Stimulated activated naive B cell treated with anti-CD40 and anti-IgM and Interleukin-4, amounts not matched to agents 10 μg/mL and 1 μg/mL and 100 μg/mL, for 72 hours (primary cell): ENCODE results near the gene CPNE1.
"Not testable (repeated sequence)": the region's sequence is repeated elsewhere in the genome, so short reads cannot be mapped to it uniquely, and the experiment has no call there.

Experiments used
- ATAC-seq, 2 donors: fragments of 150-1000 bp; cut with Tn5 transposase; replicated peaks; 2 replicates each; pipeline ENCODE4 v1.10.0; 2021; ENCODE audit warnings: moderate library complexity in 1 of 2
- DNase-seq: peaks from one replicate; pipeline ENCODE4 v3.0.0; 2021
- H3K27ac Mint-ChIP-seq: one replicate; pipeline ENCODE4 v1.8.0; 2022; ENCODE audit warnings: mild to moderate bottlenecking, mixed read lengths
- H3K27me3 Mint-ChIP-seq, 2 donors: one replicate each; pipeline ENCODE4 v1.8.0; 2022; ENCODE audit warnings: mixed read lengths in 2 of 2
- H3K36me3 Mint-ChIP-seq, 2 donors: one replicate each; pipeline ENCODE4 v1.8.0; 2022; ENCODE audit warnings: mixed read lengths in 2 of 2, mild to moderate bottlenecking in 1 of 2
- H3K4me1 Mint-ChIP-seq, 2 donors: one replicate each; pipeline ENCODE4 v1.8.0; 2022; ENCODE audit warnings: mixed read lengths in 2 of 2, mild to moderate bottlenecking in 1 of 2
- H3K4me3 Mint-ChIP-seq, 2 donors: one replicate each; pipeline ENCODE4 v1.8.0; 2022; ENCODE audit warnings: mild to moderate bottlenecking in 2 of 2, mixed read lengths in 2 of 2, moderate library complexity in 1 of 2
- H3K9me3 Mint-ChIP-seq, 2 donors: one replicate each; pipeline ENCODE4 v1.8.0; 2022; ENCODE audit warnings: mixed read lengths in 2 of 2, mild to moderate bottlenecking in 1 of 2

CPNE1 gene

DNA sequence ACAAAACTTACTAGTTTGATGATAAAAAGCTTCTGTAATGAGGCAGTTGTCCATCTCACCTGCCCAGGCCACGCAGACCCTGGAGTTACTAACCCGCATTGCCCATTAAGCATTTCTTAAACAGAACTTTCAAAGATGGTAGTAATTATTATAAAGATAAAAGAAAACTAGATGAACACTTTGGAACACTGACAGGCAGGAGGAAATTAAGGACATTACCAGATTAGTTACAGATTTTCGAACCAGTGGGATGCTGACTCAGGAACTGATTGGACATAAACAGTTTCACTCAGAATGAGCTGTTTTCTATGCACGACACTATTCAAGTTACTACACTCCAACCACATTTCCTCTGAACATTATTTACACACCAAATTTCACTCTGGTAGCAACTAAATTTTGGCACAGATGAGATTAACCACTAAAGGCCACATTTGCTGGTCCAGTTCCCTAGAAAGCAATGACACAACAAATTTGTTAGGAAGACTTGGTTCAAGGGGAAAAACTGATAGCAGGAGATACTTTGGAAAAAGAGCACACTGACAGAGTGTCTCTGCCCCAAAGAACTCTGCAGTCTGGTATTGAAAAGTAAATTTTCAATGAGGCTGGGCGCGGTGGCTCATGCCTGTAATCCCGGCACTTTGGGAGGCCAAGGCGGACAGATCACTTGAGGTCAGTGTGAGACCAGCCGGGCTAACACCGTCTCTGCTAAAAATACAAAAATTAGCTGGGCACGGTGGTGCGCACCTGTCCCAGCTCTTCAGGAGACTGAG, 37.5 kb upstream of the CPNE1 start:
- no peak for DNase-seq
- Mint-ChIP-seq H3K9me3 (no peaks in the 10 kb centered on the region), H3K27ac (peak overlapping the region; percentile 79), H3K36me3 (peaks cover 29 to 56% of the 10 kb centered on the region in 2 donors), H3K4me3 (no peak overlapping the region), H3K27me3 (no peaks in the 10 kb centered on the region), H3K4me1 (peaks cover 22 to 32% of the 10 kb centered on the region in 2 donors)
- no peak for ATAC-seq

GRCh38 chr20:35700625-35701148, 36.0 kb upstream of the CPNE1 start:
- Mint-ChIP-seq H3K27ac (peak overlapping the region; percentile 100), H3K4me3 (peak overlapping the region; percentile 95 to 99), H3K9me3 (no peaks in the 10 kb centered on the region), H3K27me3 (no peaks in the 10 kb centered on the region), H3K4me1 (peaks cover 20 to 33% of the 10 kb centered on the region in 2 donors), H3K36me3 (peaks cover 31 to 59% of the 10 kb centered on the region in 2 donors)
- DNase-seq = no peak
- no peak for ATAC-seq

DNA sequence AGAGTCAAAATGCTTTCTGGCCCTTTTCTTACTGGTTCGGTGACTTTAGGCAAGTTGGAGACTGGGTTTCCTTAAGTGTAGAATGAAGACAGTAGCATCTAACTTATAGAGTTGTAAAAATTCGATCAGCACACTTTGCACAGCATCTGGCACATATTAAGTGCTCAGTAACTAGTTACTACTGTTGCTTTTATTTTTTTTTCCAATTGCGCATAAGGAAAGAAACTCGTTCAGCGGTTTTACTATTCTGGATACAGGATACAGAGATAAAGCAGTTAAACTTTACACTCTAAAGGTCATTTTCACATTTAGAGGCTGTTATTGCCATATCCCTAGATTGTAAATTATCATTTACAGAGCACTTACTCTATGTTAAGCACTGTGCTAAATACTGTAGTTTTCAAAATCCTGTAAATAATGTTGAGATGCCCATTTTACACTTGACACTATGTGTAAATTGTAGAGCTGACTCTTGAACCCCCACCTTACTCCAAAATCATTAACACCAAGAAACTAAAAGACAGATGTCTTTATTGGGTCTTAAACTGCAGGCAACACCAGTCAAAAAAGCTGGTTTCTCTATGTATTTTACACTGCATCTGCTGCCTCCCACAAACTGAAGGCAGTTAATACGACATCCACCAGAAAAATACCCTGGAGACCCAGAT, 35.4 kb upstream of the CPNE1 start:
- Mint-ChIP-seq H3K27me3 (no peaks in the 10 kb centered on the region), H3K36me3 (peaks cover 34 to 64% of the 10 kb centered on the region in 2 donors), H3K4me3 (peak overlapping the region; percentile 95 to 99), H3K9me3 (no peaks in the 10 kb centered on the region), H3K27ac (peak overlapping the region; percentile 100), H3K4me1 (peaks cover 22 to 33% of the 10 kb centered on the region in 2 donors)
- ATAC-seq = no peak
- no peak for DNase-seq

GRCh38 chr20:35699127-35699956, 34.6 kb upstream of the CPNE1 start, which contains the start of the genes NFS1 and ROMO1:
NFS1 (minus strand) TSS chr20:35699352; CDS start chr20:35699288, 64 bp downstream.
ROMO1 (plus strand) TSS chr20:35699405; CDS start chr20:35699633, 228 bp downstream.
- Mint-ChIP-seq H3K27me3 (no peaks in the 10 kb centered on the region), H3K36me3 (peaks cover 31 to 59% of the 10 kb centered on the region in 2 donors), H3K4me3 (peak within 1 kb of the TSS; percentile 95 to 99), H3K4me1 (peaks cover 22 to 33% of the 10 kb centered on the region in 2 donors), H3K27ac (peak within 1 kb of the TSS; percentile 100), H3K9me3 (no peaks in the 10 kb centered on the region)
- ATAC-seq (peak; percentile 91 to 93), DNase-seq (peak; percentile 79)

- H3K9me3 Mint-ChIP-seq = no peaks in the 10 kb centered on the region
- H3K27me3 Mint-ChIP-seq = no peaks in the 10 kb centered on the region
- peak overlapping the region; percentile 98 for H3K27ac Mint-ChIP-seq
- H3K4me3 Mint-ChIP-seq = peak overlapping the region; percentile 95 to 99
- H3K4me1 Mint-ChIP-seq = peaks cover 22 to 33% of the 10 kb centered on the region in 2 donors
- H3K36me3 Mint-ChIP-seq = peaks cover 23 to 51% of the 10 kb centered on the region in 2 donors
- peak; percentile 62 to 69 for ATAC-seq
- no peak for DNase-seq
Observed at GRCh38 chr20:35698298-35699126, 33.8 kb upstream of the CPNE1 start.

DNA sequence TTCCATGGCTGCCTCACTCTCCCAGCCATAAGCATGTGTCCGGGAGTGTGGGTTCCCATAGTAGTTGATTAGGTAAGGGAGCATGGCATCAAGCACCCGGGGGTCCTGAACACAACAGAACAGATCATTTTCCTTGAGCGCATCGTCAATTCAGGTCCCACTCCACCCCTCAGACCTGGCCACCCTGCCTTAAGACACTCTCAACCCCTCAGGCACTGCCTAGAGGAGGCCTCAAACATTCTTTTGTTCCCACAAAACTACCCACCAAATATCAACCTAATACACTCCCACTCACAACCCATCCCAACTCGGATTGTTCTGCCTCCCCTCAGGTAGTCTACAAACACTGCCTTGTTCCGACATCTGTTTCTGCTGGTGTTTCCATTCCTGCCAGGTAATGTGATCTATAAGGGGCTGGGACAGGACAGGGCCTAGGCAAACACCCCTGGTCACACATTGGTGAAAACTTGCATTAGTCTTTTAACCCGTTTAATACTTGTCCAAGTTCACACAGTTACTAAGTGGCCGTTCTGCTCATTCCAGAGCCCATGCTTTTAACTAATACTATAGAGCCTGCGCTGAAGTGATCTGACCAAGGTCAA, 33.1 kb upstream of the CPNE1 start:
- no peak for ATAC-seq
- Mint-ChIP-seq H3K27me3 (no peaks in the 10 kb centered on the region), H3K4me3 (peak overlapping the region; percentile 95 to 99), H3K27ac (peak overlapping the region; percentile 98), H3K4me1 (peaks cover 22 to 33% of the 10 kb centered on the region in 2 donors), H3K9me3 (no peaks in the 10 kb centered on the region), H3K36me3 (peaks cover 22 to 46% of the 10 kb centered on the region in 2 donors)
- no peak for DNase-seq

DNA sequence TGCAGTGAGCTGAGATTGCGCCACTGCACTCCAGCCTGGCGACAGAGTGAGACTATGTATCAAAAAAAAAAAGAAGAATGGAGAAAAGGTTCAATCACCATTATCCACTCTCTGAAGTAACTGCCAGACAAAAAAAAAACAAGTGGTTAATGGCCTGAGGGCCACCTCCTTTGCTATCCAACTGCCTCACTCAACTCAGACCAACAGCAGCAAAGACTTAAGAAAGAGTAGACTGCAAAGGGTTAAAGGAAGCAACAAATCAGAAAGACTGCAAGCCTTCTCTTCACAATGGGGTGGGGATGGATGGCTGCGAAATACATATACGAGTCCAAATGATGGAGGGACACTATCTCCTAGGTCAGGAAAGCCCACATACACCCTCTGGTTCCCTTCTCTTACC, 31.3 kb upstream of the CPNE1 start:
- H3K4me1 Mint-ChIP-seq = peaks cover 22 to 32% of the 10 kb centered on the region in 2 donors
- H3K27ac Mint-ChIP-seq = no peak overlapping the region
- no peak for ATAC-seq
- H3K4me3 Mint-ChIP-seq = no peak overlapping the region
- H3K9me3 Mint-ChIP-seq = no peaks in the 10 kb centered on the region
- H3K27me3 Mint-ChIP-seq = no peaks in the 10 kb centered on the region
- DNase-seq = no peak
- peaks cover 22 to 35% of the 10 kb centered on the region in 2 donors for H3K36me3 Mint-ChIP-seq

DNA sequence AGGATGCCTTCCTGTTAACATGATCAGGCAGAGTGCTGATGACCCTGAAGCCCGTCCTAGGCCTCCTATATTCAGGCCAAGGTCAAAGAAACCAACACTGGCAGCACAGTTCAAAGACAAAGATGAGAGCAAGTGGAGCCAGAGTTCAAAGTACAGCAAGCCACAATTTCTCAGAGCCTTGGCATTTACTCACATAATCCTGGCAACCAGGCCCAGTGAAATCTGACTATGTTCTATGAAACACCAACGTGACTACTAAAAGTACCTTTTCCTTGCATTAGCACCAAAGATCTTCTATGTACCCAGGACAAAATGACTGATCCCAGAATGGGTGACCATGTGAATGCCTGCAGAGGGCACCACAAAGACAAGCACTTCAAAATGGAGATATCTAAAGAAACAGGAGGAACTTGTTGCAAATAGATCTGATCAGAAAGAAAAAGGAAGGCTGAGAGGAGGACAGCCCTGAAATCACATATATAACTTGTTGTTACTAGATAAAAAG, 30.6 kb upstream of the CPNE1 start:
- peaks cover 27 to 39% of the 10 kb centered on the region in 2 donors for H3K36me3 Mint-ChIP-seq
- no peak overlapping the region for H3K27ac Mint-ChIP-seq
- no peak for DNase-seq
- H3K9me3 Mint-ChIP-seq = no peaks in the 10 kb centered on the region
- H3K27me3 Mint-ChIP-seq = no peaks in the 10 kb centered on the region
- H3K4me3 Mint-ChIP-seq = no peak overlapping the region
- ATAC-seq = no peak
- H3K4me1 Mint-ChIP-seq = peaks cover 19 to 25% of the 10 kb centered on the region in 2 donors

- peaks cover 35 to 36% of the 10 kb centered on the region in 2 donors for H3K36me3 Mint-ChIP-seq
- H3K4me1 Mint-ChIP-seq = peaks cover 6 to 9% of the 10 kb centered on the region in 2 donors
- H3K27me3 Mint-ChIP-seq = no peaks in the 10 kb centered on the region
- H3K4me3 Mint-ChIP-seq = no peak overlapping the region
- ATAC-seq (no peak), DNase-seq (no peak)
- H3K27ac Mint-ChIP-seq = peak overlapping the region; percentile 59
- H3K9me3 Mint-ChIP-seq = peaks cover 4% of the 10 kb centered on the region in 2 donors
Observed at GRCh38 chr20:35690265-35690664, 25.6 kb upstream of the CPNE1 start.

DNA sequence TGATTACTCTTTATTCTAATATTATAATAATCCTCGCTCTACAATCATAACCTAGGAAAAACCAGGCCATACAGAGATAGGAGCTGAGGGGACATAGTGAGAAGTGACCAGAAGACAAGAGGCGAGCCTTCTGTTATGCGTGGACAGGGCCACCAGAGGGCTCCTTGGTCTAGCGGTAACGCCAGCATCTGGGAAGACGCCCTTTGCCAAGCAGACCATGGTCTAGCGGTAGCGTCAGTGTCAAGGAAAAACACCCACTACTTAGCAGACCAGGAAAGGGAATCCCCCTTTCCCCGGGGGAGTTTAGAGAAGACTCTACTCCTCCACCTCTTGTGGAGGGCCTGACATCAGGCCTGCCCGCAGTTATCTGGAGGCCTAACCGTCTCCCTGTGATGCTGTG, 22.2 kb upstream of the CPNE1 start:
- H3K4me1 Mint-ChIP-seq = not testable (repeated sequence)

DNA sequence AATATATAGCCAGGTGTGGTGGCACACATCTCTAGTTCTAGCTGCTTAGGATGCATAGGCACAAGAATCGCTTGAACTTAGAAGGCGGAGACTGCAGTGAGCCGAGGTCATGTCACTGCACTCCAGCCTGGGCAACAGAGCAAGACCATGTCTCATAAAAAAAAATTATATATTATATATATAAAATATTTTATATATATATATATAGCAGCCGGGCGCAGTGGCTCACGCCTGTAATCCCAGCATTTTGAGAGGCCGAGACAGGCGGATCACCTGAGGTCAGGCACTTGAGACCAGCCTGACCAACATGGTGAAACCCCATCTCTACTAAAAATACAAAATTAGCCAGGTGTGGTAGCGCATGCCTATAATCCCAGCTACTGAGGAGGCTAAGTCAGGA, 20.7 kb upstream of the CPNE1 start:
- H3K9me3 Mint-ChIP-seq, H3K27ac Mint-ChIP-seq, ATAC-seq, DNase-seq, H3K27me3 Mint-ChIP-seq, H3K4me3 Mint-ChIP-seq: not testable (repeated sequence)
- Mint-ChIP-seq H3K36me3 (peaks cover 30 to 37% of the 10 kb centered on the region in 2 donors), H3K4me1 (peaks cover 13 to 19% of the 10 kb centered on the region in 2 donors)

More for the DNA sequence above, 22.2 kb upstream of the CPNE1 start:
- not testable (repeated sequence) for H3K27ac Mint-ChIP-seq, ATAC-seq, H3K27me3 Mint-ChIP-seq, DNase-seq, H3K9me3 Mint-ChIP-seq, H3K4me3 Mint-ChIP-seq
- H3K36me3 Mint-ChIP-seq = peaks cover 34 to 39% of the 10 kb centered on the region in 2 donors

- DNase-seq = no peak
- Mint-ChIP-seq H3K9me3 (no peaks in the 10 kb centered on the region), H3K36me3 (peaks cover 10 to 24% of the 10 kb centered on the region in 2 donors), H3K27ac (no peak overlapping the region), H3K27me3 (no peaks in the 10 kb centered on the region), H3K4me3 (no peak overlapping the region), H3K4me1 (peaks cover 10 to 18% of the 10 kb centered on the region in 2 donors)
- ATAC-seq = no peak
Observed at GRCh38 chr20:35681960-35682359, 17.3 kb upstream of the CPNE1 start.
